CD4-positive, alpha-beta T cell treated with Interleukin-17A for 4 hours (primary cell): ENCODE data around the gene C1orf115.
A peak's percentile ranks its signal among the peaks of the same experiment; 100 is the strongest.
"Not testable (repeated sequence)": the region's sequence is repeated elsewhere in the genome, so short reads cannot be mapped to it uniquely, and the experiment has no call there.

ENCODE experiments used
- DNase-seq: peaks from one replicate; pipeline ENCODE4 v3.0.0-alpha.2; 2020; ENCODE audit warnings: mixed read lengths

The C1orf115 gene, protein sequence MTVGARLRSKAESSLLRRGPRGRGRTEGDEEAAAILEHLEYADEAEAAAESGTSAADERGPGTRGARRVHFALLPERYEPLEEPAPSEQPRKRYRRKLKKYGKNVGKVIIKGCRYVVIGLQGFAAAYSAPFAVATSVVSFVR

DNA sequence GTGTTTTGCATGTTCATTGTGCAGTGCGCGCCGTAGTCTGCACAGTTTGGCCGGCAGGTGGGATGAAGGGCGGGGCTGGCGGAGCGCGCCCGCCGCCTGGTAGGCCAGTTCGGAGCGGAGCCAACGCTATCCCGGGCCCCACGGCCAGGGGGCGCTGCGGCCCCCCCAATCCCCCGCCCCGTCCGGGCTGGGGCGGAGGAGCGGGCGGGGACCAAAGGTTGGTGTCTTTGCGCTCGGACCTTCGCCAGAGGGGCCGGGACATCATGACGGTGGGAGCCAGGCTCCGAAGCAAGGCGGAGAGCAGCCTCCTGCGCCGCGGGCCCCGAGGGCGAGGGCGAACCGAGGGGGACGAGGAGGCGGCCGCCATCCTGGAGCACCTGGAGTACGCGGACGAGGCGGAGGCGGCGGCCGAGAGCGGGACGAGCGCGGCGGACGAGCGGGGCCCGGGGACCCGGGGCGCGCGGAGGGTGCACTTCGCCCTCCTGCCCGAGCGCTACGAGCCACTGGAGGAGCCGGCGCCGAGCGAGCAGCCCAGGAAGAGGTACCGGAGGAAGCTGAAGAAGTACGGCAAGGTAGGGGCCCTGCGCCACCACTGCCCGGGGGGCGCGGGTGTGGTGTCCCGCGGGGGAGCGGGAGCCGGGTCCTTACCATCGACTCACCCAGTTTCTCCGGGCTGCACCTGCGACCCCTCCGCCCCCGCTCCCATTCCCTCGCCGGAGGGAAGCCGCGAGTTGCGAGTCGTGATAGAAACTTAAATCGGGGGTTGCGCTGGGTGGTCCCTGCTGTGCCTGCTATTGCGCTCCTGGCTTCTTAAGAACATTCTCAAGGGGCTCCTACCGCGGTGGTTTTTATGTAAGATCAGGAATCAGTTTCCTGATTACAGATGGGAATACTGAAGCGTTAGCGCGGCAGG is at the start of gene C1orf115:
TSS of gene C1orf115 (plus strand) at position 224 of the 913 bp plus-strand sequence. CDS start at position 264, 40 bp downstream.
- DNase-seq, result peak; percentile 77

- no peak for DNase-seq
Measured at GRCh38 chr1:220642285-220642684, 47.9 kb upstream of the C1orf115 start.

GRCh38 chr1:220652995-220653394 is 37.2 kb upstream of the C1orf115 start:
- DNase-seq, result no peak

DNA sequence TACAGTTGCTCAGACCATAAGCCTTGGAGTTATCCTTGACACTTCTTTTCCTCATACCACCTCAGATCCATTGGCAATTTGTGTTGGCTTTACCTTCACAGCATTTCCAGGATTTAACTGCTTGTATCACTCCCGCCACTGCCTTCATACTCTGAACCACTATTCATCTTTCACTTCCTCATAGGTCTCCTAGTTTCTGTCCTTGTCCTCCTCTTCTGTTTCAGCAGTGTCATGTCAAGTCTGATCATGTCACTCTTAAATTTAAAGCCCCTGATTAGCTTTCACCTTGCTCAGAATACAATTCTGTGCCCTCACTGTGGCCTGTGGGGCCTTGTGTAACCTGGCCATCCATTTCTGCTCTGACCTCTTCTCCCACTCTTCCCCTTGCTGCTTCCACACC is 34.7 kb upstream of the C1orf115 start:
- DNase-seq, result no peak

- no peak for DNase-seq
Measured at GRCh38 chr1:220655961-220656740, 34.0 kb upstream of the C1orf115 start.

- DNase-seq, result no peak
Measured at GRCh38 chr1:220666349-220666748, 23.8 kb upstream of the C1orf115 start.

GRCh38 chr1:220669005-220669404 is 21.2 kb upstream of the C1orf115 start:
- DNase-seq, result no peak

DNA sequence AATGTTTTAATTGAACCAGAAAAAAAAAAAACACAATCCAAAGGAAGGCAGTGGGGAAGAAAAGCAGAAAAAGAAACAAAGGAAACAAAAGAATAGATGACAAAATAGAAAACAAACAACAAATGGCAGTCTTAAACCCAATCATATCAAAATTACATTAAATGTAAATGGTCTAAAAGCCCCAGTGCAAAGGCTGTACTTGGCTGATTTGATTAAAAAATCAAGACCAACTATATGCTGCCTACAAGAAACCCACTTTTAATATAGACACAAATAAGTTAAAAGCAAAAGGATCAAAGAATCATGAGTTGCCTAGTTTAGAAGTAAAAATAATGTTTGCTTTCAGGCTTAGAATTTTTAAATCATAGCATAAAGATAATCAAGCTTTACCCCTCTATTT is 19.8 kb upstream of the C1orf115 start:
- no peak for DNase-seq

DNA sequence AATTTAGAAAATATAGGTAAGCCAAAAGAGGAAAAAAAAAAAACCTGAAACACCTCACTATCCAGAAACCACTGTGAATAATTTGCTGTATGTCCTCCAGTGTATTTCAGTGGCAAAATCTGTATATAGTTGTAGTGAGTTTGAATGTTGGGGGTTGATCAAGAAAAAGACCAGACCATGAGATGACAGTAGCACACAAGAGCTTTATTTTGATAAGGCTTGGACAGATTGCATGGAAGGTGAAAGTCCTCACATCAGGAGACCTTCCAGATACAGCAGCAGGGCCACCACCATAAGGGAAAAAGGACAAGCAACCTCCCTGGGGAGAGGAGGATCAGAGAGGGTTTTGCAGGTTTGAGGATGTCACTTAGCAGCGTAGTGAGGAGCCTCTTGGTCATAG is 16.2 kb upstream of the C1orf115 start:
- DNase-seq, result no peak

DNA sequence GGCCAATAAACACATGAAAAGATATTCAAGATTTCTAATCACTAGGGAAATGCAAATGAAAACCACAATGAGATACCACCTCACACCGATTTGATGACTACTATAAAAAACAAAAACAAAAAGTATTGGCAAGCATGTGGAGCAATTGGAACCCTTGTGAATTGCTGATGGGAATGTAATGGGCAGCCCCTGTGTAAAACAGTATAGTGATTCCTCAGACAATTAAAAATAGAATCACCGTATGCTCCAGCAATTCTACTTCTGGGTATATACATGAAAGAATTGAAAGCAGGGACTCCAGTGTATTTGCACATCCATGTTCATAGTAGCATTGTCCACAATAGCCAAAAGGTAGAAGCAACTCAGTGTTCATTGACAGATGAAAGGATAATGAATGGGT is 12.9 kb upstream of the C1orf115 start:
- no peak for DNase-seq

GRCh38 chr1:220680085-220680687 is 10.0 kb upstream of the C1orf115 start:
- DNase-seq, result peak; percentile 18

DNA sequence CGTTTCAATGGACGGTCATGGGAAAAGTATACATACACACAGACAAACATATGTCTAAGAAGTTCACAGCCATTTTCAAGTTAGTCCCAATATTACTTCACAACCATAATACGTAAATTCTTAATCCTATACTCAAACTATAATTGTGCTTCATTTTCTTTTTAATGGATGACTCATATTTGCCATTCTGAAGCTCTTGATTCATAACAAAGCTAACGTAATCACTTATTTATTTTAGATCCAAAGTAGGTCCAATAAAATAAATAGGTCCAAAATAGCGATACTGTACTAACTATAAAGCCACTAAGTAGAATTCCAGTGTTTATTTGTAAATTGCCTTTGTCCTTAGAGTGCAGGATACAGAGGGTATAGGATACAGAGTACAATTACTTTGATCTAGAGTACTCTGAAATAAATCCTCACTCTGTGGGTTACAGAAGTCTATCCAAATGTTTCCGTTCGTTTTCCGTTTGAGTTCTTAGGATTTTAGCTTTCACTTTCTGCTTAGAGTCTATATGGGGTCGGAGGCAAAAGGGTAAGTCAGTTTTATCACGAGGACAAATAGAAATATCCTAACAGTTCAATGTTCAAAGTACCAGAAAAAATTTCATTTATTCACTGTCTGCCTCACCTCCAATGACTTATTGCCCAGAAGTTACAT is 8.8 kb upstream of the C1orf115 start:
- DNase-seq, result no peak

GRCh38 chr1:220682901-220683576 is 7.1 kb upstream of the C1orf115 start:
- DNase-seq, result no peak

- DNase-seq, result not testable (repeated sequence)
Measured at GRCh38 chr1:220683716-220684115, 6.4 kb upstream of the C1orf115 start.

- DNase-seq, result no peak
Measured at GRCh38 chr1:220684890-220685289, 5.3 kb upstream of the C1orf115 start.

DNA sequence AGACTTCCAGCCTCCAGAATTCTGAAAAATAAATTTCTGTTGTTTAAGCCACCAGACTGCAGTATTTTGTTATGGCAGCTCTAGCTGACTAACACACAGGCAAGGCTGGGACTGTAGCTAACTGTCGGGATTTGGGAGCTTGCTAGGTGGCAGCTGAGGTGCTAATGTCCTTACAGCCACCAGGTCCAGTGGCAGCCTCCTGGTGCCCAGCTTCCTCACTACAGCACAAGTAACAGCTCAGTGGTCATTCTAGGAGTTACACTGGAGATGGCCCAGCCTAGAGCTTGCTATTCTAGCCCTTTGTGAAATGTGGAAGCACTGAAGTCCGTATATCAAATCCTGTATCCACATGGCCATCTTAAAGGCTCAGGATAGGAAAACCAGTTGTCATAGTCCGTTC is 4.3 kb upstream of the C1orf115 start:
- no peak for DNase-seq

DNA sequence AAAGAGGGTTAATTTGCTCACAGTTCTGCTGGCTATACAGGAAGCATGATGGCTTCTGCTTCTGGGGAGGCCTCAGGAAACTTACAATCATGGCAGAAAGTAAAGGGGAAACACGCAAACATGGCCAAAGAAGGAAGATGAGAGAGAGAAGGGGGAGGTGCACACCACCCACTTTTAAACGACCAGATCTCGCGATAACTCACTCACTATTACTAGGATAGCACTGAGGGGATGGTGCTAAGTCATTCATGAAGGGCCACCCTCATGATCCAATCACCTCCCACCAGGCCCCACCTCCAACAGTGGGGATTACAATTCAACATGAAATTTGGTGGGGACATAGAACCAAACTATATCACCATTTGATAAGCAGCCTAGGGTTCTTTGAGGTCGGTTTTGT is 2.4 kb upstream of the C1orf115 start:
- DNase-seq, result no peak

DNA sequence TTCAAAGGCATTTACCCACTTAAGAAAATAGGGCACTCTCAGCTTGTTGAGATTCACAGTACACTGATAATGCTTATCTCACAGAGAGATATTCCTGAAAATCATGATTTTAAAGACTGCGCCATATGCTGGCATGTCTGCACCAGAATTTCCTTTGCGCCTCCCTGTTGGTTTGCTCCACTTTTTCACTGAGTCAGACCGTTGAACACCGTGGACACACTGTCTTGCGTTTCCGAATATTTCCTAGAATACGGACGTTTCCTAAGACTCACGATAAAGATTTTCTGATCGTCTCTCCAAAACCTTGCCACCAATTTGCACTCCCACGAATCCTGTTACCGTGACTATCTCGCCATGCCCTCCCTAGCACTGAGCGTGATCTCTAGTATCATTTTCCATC is 497 bp upstream of the C1orf115 start:
- DNase-seq, result no peak

DNA sequence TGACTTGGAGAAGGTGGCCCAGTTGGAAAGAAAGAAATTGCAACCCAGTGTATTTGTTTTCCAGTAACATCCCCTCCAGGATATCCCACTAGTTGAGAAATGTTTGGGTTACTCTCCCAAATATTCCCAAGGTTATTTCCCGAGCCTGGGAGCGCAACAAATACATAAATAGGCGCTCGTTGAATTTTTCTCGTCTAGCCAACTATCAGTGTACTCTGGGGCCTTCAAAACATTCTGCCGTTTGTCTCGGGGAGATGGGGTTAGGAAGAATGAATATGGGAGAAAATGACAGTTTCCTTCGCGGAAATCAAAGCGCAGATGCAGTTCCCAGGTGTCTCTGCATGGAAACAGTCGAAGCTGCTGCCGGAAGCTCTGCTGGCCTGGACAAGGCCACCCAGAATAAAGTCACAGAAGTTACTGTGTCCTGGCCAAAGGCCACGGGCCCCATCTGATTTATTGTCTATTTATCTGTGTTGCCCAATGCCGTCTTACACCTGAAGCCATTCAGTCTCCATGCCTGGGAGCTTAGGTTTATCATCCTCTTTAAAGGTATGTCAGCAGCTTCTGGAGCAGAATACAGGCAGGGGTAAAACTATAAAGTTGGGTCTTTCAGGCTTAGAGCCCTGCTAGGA is 1.0 kb downstream of the C1orf115 start:
- no peak for DNase-seq

DNA sequence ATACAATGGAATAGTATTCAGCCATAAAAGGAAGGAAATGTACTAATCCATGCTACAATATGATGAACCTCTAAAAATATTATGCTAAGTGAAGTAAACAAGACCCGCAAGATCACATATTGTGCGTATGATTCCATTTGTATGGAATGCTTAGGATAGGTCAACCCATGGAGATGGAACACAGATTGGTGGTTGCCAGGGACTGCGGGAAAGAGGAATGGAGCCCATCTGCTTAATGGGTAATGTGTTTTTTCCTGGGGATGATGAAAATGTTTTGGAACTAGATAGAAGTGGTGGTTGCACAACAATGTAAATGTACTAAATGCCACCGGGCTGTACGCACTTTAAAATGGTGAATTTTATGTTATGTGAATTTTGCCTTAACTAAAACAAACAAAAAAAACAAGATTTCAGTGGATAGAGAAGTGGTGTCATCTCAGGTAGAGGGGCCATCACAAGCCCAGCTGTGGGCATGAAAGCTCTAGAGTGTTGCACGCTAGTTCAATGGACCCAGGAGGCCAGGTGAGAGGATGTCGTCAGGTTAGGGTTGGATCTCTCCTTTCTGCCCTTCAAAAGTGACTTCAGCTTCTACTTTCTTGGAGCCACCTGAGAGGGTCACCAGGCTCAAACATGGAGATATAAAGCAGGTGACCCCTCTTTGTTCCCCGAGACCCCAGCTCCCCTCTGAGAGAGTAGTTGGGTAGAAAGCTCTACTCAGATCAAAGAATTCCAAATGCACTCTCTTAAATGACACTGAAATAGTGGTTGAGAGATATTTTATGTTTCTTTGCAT is 2.5 kb downstream of the C1orf115 start:
- DNase-seq, result no peak
